ENCODE data around the gene MBP.
A peak's percentile ranks its signal among the peaks of the same experiment; 100 is the strongest.

Gene MBP

DNA sequence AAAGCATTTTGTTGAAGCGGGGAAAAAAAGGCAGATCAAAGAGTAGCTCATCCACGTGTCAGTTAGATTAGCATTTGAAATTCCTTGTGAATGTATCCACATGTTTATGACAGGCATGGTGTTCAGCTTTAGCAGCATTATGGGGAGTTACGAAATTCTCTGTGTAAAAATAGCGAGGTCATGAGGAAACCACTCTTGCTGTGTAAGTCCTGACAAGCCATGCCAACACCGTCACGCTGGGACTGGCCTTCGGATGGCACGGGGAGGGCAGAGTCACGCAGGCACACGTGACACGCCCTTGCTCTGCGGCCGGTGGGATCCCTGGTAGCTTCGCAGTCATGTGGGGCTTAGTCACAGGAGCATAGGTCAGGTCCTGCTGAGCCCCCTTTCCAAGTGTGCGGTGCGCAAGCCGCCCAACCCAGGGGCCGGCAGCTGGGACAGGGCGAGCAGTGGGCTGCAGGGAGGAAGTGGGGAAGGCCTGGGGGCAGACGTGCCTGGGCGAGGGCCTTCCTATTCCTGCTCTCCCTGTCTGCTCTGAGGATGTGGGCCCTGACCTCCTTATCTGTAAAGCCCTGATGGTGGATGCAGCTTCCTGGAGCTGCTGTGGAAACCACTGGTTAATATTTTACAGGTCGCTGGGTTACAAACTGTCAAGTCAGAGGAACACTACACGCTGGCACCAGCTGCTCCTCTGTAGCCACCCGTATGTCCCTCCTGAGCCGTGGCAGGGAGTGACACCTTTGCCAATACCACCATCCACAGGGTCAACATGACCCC is 18.0 kb downstream of the MBP start:
- DNase-seq (ENCODE audit: low read depth, low spot score), result no peak

DNA sequence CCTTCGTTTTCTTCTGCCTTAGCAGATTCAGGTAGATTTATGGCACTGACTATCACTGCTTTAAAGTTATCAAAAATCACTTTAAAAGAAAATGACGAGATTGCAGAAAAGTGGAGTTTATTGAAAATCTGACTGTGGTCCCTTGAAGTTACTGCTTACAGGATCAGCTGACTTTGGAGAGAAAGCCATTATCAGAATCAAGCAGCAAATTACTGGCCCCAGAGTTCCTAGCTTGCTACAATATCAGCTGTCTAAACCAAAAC is 18.5 kb downstream of the MBP start:
- DNase-seq (ENCODE audit: low read depth, low spot score), result no peak

DNA sequence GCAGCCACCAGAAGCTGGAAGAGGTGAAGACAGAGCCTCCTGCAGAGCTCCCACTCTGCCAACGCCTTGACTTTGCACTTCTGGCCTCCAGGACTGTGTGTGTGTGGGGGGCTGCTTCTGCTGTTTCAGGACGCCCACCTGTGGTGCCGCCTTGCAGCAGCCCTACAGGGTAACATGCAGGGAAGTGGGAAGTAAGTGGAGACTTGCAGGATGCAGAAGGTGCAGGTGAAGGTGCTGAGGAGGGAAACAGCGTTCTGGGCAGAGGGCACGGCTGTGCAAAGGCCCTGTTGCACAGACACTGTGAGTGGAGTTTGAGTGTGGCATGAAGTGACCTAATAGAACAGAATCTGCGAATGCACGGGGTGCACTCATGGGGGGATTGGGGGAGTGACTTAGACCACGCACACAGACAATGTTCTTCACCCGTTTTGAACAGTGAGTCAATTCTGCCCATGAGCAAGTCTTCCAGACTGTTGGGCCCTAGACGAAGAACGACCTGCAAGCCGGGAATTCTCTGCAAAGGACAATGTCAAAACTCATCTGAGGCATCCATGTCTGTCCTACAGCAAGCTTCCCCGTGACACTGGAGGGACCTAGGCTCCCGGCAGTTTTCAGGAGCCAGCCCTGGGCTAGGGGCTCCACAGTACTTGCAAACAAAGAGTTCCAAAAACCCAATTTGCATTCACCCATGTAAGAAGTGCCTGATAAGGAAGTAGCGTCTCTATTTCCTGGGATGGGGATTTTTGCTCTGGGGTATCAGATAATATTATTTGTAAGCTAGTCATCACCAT is 19.0 kb downstream of the MBP start:
- DNase-seq (ENCODE audit: low read depth, low spot score), result no peak

DNA sequence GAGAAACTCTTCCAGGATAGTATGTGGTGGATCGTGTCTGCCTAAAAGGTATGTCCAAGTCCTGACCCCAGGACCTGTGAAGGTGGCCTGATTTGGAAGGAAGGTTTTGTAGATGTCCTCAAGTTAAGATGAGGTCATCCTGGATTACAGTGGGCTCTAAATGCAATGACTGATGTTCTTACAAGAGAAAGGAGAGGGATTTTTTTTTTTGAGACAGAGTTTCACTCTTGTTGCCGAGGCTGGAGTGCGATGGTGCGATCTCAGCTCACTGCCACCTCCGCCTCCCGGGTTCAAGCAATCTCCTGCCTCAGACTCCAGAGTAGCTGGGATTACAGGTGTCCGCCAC is 19.9 kb downstream of the MBP start:
- no peak for DNase-seq (ENCODE audit: low read depth, low spot score)

DNA sequence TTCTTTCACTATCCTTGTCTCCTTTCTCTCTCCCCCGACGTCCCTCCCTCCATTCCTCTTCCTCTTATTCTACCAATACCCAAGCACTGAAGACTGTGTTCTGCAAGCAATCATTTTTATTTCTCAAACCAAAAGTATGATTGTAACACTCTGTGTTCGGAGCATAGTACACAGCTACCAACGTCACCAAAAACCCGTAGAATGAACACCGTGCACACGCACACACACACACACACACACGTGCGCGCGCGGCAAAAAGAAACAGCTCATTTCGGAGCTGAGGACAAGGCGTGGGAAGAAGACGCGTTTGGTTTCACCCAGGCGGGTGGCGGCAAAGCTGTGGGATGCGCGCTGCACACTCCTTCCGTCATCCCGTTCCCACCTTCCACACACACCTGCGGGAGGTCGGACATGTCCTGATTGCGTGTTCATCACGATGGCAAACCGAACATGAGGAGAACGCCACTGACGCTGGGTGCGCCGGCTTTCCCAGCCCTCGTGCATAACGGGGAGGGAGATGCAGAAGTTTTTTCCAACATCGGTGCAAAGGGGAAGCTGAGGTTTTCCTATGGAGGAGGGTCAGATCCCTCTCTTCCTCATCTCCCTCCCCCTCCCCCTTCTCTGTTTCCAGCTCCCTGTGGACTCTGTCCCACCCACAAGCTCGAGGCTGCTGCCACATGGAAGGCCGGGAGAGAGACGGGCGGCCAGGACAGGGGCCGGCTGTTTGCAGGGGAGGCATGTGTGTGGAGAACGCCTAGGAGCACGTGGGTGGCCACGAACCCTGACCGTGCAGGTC is 20.4 kb downstream of the MBP start:
- DNase-seq (ENCODE audit: low read depth, low spot score), result no peak

DNA sequence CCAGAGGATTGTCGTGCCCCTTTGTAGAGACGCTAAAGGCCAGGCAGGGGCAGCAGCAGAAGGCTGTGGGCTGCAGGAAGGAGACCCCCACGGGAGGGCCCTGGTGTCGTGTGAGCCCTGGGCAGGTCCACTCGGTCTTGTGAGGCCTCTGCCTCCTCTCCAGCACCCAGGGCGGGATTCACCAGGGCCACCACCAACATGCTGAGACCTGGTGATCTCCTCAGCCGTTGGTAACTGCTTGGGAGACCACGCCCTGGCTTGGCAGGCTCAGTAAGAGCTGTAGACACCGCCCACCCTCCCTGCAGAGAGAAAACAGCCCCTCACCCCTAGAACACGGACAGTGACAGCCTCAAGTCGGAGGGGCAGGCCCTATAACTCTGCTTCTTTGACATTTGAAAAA is 21.1 kb downstream of the MBP start:
- no peak for DNase-seq (ENCODE audit: low read depth, low spot score)

DNA sequence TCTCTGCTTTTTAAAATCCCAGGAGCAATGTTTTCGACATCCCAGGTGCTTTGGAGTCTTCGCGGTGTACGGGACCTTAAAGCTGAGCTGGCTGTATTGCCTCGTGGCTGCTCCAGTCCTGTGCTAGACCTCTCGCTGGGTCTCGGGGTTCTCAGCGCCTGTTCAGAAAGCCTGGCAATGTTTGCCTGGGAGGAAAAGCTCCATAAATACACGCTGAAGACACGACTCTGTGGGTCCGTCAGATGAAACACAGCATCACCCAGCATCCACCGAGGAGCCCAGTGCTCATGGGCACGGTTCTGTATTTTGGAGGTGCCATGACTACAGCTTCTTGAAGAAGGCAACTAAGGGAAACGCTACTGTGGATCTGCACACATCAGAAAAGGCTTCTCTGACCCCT is 21.6 kb downstream of the MBP start:
- DNase-seq (ENCODE audit: low read depth, low spot score), result no peak

DNA sequence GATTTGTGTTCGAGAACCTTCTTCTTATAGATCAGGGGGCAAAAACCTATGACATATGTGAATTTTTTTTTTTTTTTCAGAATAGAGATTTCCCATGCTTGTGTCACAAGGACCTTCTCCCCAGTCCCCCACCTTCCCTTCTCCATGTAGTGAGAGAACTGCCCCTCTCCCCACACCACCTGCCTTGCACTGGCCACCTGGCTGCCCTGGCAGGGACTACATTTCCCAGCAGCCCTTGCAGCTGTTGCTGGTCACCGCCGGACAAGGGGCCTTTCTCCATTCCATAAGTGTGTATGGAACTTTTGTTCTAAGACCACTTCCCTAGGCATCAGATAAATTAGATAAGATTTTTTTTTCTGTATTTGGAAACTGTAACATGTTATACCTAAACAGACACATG is 22.2 kb downstream of the MBP start:
- DNase-seq (ENCODE audit: low read depth, low spot score), result no peak

DNA sequence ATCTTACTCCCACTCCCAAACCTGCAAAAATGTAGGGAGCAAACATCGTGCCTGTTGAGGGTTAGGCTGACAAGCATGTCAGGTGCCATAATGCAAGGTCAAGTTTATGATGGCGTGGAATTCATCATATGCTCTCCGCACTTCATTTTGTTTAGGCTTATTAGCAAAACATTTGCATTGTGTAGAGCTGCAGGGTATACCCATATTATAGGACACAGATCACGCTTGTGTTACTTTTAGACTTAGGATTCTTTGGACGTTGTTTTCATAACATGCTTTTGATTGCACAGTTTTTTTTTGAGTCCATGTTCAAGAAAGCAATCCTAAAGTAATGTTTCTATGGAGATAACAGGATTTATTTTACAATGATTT is 22.9 kb downstream of the MBP start:
- DNase-seq (ENCODE audit: low read depth, low spot score), result no peak

DNA sequence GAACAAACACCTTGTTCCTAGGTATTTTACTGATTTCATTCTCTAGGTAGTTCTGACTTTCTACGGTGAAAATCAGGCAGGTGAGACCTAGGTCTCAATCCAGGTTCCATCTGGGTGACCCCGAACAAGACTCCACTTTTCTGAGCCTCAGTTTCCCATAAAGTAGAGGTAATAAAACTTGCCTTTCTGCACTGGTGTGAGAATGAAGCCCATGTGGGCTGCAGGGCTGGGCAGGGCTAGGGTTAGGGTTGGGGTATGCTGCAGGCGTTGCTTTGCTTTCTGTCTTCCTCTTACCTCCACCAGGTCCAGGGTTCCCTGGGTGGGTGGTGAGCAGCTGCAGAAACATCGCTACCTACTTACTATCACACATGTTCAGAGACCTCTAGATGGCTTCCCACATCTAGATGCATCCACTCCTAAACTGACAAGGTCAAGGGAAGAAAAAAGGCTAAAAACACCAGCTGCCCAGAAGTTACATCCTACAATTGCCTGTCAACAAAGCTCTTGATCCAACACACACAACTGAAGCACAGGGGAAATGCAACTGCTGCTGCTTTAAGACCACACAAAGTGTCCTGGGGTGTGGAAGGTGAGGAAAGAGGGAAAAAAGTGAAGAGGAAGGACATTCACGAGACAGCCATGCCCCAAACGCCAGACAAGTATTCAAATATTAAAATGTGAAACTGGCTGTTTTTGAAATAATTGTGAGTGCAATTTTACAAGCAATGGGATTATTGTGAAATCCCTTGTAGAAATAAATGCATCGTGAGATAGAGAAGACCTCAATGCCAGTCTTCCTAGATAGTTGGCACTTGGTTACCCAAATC is 23.5 kb downstream of the MBP start:
- no peak for DNase-seq (ENCODE audit: low read depth, low spot score)

DNA sequence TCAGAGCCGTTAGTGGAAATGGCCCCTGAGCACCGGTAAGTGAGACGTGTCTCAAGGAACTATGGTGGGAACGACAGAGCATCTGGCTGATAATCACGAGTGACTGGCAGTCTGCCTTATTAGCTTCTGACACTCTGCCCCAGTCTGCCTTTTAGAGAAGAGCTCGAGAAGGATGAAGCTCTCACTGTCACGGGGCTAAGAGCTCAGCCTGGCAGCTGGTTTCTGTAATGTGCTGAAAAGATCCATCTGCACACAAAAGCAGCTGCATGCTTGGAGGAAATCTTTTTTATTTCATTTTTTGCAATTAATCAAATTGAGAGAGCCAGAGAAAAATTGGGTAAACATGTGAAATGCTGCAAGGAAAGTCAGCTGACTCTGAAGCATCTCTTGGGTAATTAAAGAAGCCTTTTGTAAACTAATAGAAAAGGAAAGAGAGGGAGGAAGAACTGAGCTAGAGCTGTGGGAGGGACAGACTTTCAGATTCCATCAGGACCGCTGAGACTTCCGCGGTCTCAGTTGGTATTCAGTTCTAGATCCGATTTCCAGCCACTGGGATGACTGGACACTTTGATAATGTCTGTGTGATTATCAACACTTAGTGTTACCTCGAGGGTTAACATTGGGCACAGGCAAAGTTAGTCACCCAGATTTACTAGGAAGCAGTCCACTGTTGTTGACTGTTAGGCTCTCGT is 24.4 kb downstream of the MBP start:
- DNase-seq (ENCODE audit: low read depth, low spot score), result peak; percentile 86

DNA sequence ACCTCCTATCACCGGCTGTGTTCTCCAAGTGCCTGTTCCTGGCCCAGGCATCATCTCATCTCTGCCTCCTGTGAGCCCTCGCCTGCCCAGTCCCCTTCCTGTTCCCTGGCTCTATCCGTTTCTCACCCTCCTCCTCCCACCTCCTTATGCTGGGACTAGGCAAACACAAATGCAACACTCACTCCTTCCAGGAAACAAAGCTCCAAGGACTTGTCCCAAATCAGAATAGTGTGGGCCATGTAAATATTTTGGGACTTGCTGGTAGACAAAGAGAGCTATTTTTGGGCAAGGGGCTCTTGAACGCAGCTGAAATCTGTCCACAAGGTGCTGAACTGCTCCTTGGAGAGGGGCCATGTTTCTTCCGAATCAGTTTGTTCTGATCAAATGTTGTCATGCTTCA is 25.3 kb downstream of the MBP start:
- DNase-seq (ENCODE audit: low read depth, low spot score), result no peak

DNA sequence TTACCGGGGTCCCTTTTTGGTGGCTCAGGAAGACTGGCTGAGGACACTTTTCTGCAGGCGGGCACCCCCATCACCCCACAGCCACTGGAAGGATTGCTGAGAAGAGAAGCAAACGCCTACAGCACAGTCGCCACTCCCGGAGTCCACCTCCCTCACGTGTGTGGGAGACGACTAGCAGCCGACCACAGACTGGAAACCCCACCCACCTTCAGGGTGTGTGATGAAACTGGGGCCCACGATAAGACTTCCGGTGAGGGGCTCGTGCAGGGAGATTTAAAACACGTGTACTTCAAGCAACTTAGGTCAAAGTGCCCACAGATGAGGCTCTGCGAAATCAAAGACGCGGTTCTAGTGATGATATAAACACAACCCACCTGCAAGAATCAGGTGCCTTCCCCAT is 26.3 kb downstream of the MBP start:
- DNase-seq (ENCODE audit: low read depth, low spot score), result no peak

DNA sequence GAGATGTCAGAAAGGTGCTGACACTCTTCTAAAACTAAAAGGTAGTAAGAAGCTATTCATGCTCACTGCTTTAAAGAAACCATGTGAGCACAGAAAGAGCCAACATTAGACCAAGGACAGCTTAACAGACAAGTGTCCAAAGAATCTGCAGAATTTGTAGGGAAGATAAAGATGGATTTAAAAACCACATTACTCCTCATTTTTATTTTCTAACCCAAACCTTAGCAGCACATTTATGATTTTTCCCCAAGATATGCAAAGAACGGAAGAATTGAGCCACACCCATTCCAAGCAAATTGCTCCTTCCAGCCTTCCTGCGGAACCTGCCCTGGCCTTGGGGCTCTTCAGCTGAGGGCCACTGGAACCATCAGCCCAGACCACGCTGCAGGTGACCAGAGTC is 26.9 kb downstream of the MBP start:
- no peak for DNase-seq (ENCODE audit: low read depth, low spot score)

DNA sequence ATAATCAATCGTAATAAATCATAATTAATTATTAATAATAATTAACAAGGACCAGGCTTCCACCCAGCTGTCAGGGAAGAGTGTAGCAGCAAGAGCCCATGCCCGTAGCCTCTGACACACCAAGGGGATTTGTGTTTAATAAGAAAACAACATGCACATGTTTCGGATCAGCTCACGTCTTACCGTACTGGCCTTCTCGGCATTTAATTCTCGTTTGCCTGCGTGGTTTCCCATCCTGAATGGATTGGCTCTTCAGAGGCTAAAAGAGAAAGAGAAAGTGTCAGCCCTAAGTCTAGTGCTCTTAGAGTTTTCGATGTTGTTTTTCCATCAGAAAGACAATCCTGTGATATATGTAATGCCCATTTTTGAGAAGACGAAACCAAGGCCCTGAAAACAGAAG is 27.6 kb downstream of the MBP start:
- DNase-seq (ENCODE audit: low read depth, low spot score), result no peak

DNA sequence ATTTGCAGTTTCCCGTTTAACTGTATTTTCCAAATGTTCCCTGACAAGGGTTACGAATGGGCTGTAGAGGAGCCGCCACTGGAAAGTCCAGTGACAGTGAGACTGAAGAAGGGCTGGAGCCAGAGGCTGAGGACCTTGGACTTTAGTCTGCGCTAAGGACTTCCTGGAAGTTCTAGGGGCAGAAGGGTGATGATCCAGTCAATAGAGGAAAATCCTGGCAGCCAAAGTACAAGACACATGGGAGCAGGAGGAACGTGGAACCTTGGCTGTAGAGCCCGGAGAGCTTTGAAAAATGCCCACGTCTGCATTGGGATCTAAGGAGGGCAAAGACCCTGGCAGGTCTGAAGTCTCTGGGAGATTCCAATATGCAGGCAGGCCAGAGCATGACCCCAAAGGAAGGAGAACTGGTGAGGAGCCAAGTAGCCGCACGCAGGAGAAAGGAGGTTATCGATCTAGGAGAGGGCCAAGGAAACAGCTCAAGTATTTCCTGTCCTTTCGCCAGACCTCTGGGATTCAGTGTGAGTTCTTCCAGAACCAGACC is 28.5 kb downstream of the MBP start:
- DNase-seq (ENCODE audit: low read depth, low spot score), result no peak

DNA sequence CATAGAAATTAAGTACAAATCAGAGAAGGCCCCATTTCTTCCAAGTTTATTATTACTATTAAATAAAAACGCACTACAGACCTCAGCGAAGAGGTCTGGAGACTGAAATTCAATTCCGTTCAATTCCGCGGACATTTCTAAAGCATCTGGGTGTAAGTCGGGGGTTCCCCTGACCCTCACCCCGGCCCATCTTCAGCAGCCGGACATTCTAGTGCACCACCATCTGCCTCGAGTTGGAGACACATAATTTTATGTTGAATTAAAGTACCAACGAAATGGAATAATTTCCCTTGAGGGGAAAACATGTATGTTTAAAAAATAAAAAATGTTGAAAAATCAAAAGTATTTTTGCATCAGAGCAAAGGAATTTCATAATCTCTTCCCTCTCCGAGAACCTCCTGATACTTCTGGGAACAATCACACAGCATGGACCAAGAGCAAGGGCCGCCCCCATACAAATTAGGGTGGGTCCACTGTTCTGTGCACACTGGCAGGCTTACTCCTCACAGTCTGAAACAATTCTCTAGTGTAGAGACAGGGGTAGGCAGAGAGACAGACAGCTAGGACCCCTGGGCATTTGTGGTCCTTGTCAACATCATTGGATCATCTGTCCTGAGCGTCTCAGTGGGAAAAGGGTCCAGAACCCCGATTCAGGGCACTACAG is 29.3 kb downstream of the MBP start:
- DNase-seq (ENCODE audit: low read depth, low spot score), result no peak

DNA sequence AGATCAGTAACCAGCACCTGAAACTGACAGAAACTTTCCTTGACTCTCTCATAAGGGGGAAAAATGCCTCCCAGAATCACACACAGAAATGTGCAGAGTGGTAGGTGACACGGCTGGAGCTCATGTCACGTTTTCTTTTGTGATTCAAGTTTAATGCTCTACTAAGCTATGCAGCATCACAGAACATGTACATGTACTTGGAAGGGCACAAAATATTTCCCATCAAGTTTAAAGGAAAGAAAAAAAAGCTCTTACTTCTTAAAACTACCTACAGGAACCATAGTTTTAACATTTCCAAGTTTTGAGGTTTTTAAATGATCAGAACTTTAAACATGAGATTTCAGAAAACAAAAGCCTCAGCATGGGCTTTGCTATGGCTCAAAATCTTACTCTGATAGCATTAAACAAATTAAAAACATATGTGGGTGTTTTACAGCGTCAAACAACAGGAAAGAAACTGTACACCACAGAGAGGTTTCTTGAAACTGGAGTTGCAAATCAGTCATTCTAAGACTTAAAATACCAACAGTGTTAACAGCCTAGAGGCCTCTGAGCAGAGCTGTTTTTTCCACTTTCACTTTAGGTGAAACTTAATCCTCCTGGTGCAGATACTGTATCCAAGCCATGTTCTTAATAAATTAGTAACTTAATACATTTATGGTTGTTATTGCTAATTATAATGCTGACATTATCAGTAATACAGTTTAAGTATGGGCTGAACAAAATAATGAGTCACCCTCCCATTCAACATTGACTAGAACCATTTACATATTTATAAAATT is 30.1 kb downstream of the MBP start:
- DNase-seq (ENCODE audit: low read depth, low spot score), result peak; percentile 69

DNA sequence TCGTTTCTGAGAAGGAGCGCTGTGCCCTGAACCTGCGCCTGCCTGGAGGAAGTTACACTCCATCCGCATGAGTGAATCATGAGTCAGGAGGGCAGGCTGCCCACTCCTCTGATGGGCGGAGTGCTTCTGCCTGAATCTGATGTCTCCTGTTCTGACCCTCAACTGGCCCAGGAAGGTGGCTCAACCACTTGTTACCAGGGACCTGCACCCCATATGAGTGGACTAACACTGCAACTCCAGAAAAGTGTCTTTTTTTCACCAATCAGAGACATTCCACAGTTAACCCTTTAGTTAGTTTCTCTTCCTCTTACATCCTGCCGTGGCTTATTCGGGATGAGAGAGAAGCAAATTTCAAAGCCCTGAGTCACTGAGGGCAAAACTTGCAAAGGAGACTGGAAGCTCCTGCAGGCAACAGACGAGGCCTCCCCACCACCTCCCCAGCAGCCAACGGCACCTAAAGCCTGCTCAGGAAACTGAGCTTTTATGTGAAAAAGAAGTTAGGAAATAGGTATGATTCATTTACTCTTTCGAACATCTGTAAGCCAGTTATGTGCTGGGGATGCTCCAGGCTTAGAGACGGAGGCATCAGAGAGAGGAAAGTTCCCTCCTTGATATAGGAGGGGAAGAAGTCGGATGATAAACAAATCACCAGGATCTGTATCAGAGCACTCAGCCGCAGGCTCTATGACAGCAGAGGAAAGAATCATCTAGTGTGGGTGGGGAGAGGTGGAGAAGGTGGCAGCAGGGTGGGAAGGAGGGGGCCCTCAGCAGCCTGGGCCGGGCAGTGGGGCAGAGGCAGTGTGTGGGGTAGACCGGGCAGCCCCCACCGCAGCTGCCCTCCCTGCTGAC is 30.9 kb downstream of the MBP start:
- DNase-seq (ENCODE audit: low read depth, low spot score), result peak; percentile 96
